AG09319 (cell line): Measurements from ENCODE around the gene COL4A2.

Source experiments
- DNase-seq: peaks from one replicate; pipeline ENCODE4 v3.0.0-alpha.2; 2010; ENCODE audit warnings: low read depth; ENCODE audit errors: extremely low read depth
- TF ChIP-seq, protein P1 (sequence below): IDR thresholded peaks from 2 replicates; pipeline ENCODE4 v1.5.1; 2011; ENCODE audit warnings: low read depth, mild to moderate bottlenecking, inconsistent platforms, low read length, moderate library complexity

COL4A2 gene

DNA sequence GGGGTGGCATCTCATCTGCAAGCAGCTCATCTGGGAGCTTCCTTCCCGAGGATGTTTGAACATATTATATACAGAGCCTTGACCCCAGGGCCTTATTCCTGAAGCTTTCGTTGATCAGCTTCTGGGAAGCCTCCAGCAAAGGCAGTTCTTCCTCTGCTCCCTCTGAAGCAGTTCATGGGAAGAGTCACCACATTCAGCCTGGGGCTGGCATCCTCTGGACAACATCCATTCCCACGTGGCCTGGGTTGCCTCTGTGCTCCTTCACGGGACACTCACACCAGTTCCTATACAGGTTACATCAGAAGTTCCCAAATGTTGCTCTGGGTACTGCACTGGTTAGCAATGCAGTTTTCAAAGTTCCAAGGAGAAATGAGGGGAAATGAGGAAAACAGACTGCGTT, 29.6 kb downstream of the COL4A2 start:
- no peak for DNase-seq
- TF ChIP-seq, protein P1, sequence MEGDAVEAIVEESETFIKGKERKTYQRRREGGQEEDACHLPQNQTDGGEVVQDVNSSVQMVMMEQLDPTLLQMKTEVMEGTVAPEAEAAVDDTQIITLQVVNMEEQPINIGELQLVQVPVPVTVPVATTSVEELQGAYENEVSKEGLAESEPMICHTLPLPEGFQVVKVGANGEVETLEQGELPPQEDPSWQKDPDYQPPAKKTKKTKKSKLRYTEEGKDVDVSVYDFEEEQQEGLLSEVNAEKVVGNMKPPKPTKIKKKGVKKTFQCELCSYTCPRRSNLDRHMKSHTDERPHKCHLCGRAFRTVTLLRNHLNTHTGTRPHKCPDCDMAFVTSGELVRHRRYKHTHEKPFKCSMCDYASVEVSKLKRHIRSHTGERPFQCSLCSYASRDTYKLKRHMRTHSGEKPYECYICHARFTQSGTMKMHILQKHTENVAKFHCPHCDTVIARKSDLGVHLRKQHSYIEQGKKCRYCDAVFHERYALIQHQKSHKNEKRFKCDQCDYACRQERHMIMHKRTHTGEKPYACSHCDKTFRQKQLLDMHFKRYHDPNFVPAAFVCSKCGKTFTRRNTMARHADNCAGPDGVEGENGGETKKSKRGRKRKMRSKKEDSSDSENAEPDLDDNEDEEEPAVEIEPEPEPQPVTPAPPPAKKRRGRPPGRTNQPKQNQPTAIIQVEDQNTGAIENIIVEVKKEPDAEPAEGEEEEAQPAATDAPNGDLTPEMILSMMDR = no peak

DNA sequence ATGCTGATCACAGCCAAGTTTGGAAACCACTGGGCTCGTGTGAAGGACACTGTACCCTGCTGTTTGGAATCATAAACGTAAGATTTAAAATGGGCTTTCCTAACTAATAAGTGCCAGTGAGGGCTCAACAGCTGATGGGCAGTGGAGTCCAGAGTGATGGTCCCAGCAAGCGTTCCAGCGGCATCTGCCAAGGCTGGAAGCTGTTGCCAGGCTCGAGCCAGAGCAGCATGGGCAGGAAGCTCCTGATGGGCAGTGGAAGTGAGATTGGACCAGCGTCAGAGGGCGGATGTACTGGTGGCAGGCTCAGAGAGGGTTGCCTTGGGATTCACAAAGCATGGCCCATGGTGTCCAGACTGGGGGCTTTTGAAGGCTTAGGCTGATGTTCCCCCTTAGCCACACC, 30.2 kb downstream of the COL4A2 start:
- no peak for DNase-seq
- TF ChIP-seq, protein P1 = no peak

DNA sequence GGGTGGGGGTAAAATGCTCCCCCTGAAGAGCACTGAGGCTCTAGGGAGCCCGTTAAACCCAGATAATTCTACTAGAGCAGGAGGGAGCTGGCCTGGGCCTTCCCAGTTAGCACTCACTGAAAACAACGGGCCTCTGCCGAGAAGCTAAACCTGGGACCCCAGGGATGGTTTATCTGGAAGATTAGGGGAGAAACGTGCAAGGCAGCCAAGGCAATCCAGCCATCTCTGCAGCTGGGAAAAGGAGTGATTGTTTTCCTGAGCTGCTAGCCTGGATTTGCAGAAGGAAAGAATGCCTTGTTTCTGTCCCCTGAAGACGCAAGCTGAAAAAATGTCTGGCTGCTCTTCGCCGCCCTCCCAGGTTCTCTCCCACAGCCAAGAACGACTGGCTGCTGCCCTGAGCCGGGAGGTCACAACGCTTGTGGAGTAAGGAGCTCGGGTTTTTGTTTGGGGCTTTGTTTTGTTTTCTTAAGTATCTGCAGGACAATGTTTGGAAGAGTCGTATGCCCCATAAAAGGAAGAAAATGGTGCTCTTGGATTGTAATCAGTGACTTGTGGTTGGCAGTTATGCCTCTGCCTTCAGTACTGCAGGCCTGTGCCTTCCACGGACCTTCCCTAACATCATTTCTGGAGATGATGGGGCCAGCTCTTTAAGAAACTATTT, 31.5 kb downstream of the COL4A2 start:
- no peak for DNase-seq
- TF ChIP-seq, protein P1 = no peak

DNA sequence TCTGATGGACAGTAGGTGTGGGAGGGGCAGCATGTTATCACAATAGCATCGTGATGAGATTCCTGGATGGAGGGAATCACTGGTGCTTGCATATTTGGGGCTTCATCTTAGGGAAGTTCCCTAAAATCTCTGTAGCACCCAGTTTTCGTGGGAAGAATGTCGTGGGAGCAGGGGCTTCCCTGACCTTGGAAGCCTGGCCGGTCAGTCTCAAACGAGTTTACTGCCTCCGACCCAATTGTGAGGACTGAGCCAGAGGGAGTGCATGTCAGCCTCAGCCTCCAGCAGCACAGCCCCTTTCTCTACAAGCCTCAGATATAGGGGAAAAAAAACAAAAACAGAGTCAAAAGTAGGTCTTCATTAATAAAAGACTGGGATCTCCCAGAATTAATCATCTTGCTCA, 32.2 kb downstream of the COL4A2 start:
- DNase-seq = no peak
- TF ChIP-seq, protein P1 = no peak

DNA sequence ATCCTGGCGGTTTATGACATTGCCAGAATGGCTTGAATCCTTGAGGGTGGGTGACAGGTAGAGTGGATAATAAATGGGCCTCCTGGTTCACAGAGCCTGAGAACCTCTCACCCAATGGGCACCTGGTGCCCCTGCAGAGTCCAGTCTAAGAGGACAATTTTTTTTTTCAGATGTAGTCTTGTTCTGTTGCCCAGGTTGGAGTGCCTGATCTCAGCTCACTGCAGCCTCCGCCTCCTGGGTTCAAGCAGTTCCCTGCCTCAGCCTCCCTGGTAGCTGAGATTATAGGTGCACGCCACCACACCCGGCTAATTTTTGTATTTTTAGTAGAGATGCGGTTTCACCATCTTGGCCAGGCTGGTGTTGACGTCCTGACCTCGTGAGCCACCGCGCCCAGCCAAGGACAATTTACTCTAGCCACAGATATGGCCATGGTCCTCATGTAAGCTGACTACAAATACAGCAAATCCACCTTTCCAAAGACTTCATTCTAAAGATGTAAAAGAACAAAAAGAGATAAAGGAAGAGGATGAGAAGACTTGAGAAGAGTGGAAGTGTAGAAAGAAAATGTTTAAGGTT, 33.0 kb downstream of the COL4A2 start:
- TF ChIP-seq, protein P1 = no peak
- no peak for DNase-seq

DNA sequence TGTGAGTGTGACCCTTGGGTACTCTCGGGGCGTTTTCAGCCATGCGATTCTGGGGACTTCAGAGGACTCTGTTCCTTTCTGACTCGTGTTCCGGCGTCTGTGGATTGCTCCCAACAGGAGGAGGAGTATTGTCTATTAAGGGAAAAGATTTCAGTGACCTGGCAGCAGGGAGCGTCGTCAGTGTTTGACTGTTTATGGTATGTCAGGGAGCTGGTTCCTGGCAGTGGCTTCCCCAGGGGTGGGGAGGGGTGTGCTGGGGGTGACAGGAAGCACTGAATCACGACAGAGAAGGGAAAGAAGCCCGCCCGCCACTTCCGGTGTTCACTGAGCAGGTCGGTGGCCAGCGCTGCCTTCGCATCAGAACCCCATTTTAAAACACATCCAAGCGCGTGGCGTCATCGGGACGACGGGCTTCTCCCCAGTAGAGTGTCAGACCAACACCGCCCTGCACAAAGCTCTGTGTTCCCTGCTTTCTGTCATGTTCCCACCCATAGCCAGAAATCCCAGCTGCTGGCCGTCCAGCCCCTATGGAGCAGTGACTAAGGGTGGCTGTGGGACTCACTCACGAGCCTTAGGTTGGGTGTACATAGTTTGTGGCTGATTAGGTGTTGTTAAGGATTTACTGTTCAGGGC, 33.8 kb downstream of the COL4A2 start:
- TF ChIP-seq, protein P1 = no peak
- DNase-seq = no peak
